CD8-positive, alpha-beta memory T cell (primary cell): ENCODE data around the gene FBXL15. TPM values are rescaled to one million over a fixed set of nuclear protein-coding genes. Genes with fewer than 3 reads are reported as not detected.

ENCODE experiments used
- CTCF ChIA-PET: fragments of 350-600 bp; sonication (Branson Sonifier 250); formaldehyde crosslinking; loops from one replicate; lab custom pipeline; 2021; ENCODE audit warnings: antibody characterized with exemption; lab: Charles Lee
- POLR2A ChIA-PET: fragments of 350-600 bp; sonication (Branson Sonifier 250); formaldehyde crosslinking; loops from one replicate; lab custom pipeline; 2021; ENCODE audit warnings: antibody characterized with exemption; lab: Charles Lee
- DNase-seq, 5 donors: peaks; one replicate each; pipeline versions ENCODE4 v3.0.0 to v3.0.0-alpha.2; 2020 to 2022; ENCODE audit warnings: mixed read lengths in 1 of 5
- H3K27ac ChIP-seq: one replicate; pipeline ENCODE4 v1.7.0; 2013; ENCODE audit warnings: low read depth, mild to moderate bottlenecking, low read length, moderate library complexity
- H3K27me3 ChIP-seq: 2 replicates; pipeline ENCODE4 v1.7.0; 2013; ENCODE audit warnings: low read length, mild to moderate bottlenecking; ENCODE audit not compliant: insufficient read depth, poor library complexity, severe bottlenecking
- H3K36me3 ChIP-seq: 2 replicates; pipeline ENCODE4 v1.7.0; 2013; ENCODE audit warnings: mild to moderate bottlenecking, low read length, moderate library complexity; ENCODE audit not compliant: insufficient read depth
- H3K4me1 ChIP-seq: 2 replicates; pipeline ENCODE4 v1.7.0; 2013; ENCODE audit warnings: mild to moderate bottlenecking, low read length, moderate library complexity; ENCODE audit not compliant: insufficient read depth
- H3K4me3 ChIP-seq: 2 replicates; pipeline ENCODE4 v1.7.0; 2013; ENCODE audit warnings: mild to moderate bottlenecking, low read length
- H3K9me3 ChIP-seq: 2 replicates; pipeline ENCODE4 v1.7.0; 2013; ENCODE audit warnings: mild to moderate bottlenecking, low read length
- H3K27ac Mint-ChIP-seq, 8 donors: one replicate each; pipeline ENCODE4 v1.8.0; 2020 to 2021; ENCODE audit warnings: mixed read lengths in 8 of 8, mild to moderate bottlenecking in 6 of 8, inconsistent platforms in 3 of 8, moderate library complexity in 3 of 8
- H3K27me3 Mint-ChIP-seq, 2 donors: one replicate each; pipeline ENCODE4 v1.8.0; 2020 to 2021; ENCODE audit warnings: mixed read lengths in 2 of 2, mild to moderate bottlenecking in 1 of 2, moderate library complexity in 1 of 2
- H3K36me3 Mint-ChIP-seq, 3 donors: one replicate each; pipeline ENCODE4 v1.8.0; 2020 to 2021; ENCODE audit warnings: mixed read lengths in 3 of 3, inconsistent platforms in 1 of 3, mild to moderate bottlenecking in 1 of 3
- H3K4me1 Mint-ChIP-seq, 3 donors: one replicate each; pipeline ENCODE4 v1.8.0; 2020 to 2021; ENCODE audit warnings: mixed read lengths in 3 of 3, inconsistent platforms in 1 of 3, mild to moderate bottlenecking in 1 of 3
- H3K4me3 Mint-ChIP-seq, 7 donors: one replicate each; pipeline ENCODE4 v1.8.0; 2020 to 2021; ENCODE audit warnings: mixed read lengths in 7 of 7, mild to moderate bottlenecking in 6 of 7, moderate library complexity in 4 of 7, inconsistent platforms in 2 of 7
- H3K9me3 Mint-ChIP-seq, 5 donors: one replicate each; pipeline ENCODE4 v1.8.0; 2020 to 2022; ENCODE audit warnings: mixed read lengths in 5 of 5, mild to moderate bottlenecking in 3 of 5, moderate library complexity in 2 of 5, inconsistent platforms in 1 of 5
- polyA plus RNA-seq: library from polyadenylated mRNA; unstranded; fragments of 300-500 nt; fragmentation: Illumina TruSeq; gene quantifications from one replicate; pipeline ENCODE4 v1.2.3, GENCODE V29; 2021
- total RNA-seq, 2 experiments: library from RNA; stranded (reverse); gene quantifications; one replicate each; pipeline ENCODE4 v1.2.3, GENCODE V29; 2021

The FBXL15 gene
- total and polyA plus RNA-seq, 3 experiments from 2014 or later = 13.5 to 33.4 (median 16.3) TPM

GRCh38 chr10:102434394-102435132 is 13.9 kb downstream of the FBXL15 start:
- H3K27ac Mint-ChIP-seq = peak overlapping the region; percentile 38 to 97 (median 82)
- no peaks in the 10 kb centered on the region for H3K27me3 ChIP-seq
- H3K27ac ChIP-seq = peak overlapping the region; percentile 60
- H3K36me3 ChIP-seq = no peaks in the 10 kb centered on the region
- peaks cover 0 to 10% of the 10 kb centered on the region in 2 donors for H3K27me3 Mint-ChIP-seq
- H3K4me1 ChIP-seq = peaks cover 50% of the 10 kb centered on the region
- H3K36me3 Mint-ChIP-seq = peaks cover 0 to 5% (median 0%) of the 10 kb centered on the region in 3 donors
- ChIA-PET POLR2A (interaction anchor here (0.6 to 3.2 kb wide), 3 partner anchors 13 to 68 kb away, joined by 3 to 45 read pairs (median 4); partner anchors contain the start of gene FBXL15), CTCF (interaction anchor here (1.0 to 4.8 kb wide), 5 partner anchors 14 to 204 kb away, joined by 3 to 20 read pairs (median 4); partner anchors contain the start of genes FBXL15 and NFKB2)
- peak overlapping the region; percentile 49 for H3K4me3 ChIP-seq
- H3K9me3 ChIP-seq = no peaks in the 10 kb centered on the region
- DNase-seq = no peak
- peak overlapping the region; percentile 30 to 85 (median 76) for H3K4me3 Mint-ChIP-seq
- peaks cover 34 to 57% (median 50%) of the 10 kb centered on the region in 3 donors for H3K4me1 Mint-ChIP-seq
- H3K9me3 Mint-ChIP-seq = no peaks in the 10 kb centered on the region

GRCh38 chr10:102435133-102435497 is 14.5 kb downstream of the FBXL15 start:
- CTCF ChIA-PET = interaction anchor here (0.9 to 4.8 kb wide), 6 partner anchors 9 to 266 kb away, joined by 3 to 20 read pairs (median 4); partner anchors contain the start of genes FBXL15 and NFKB2
- Mint-ChIP-seq H3K27me3 (peaks cover 0 to 10% of the 10 kb centered on the region in 2 donors), H3K4me3 (peak overlapping the region; percentile 73 to 88 (median 80)), H3K36me3 (peaks cover 0 to 5% (median 0%) of the 10 kb centered on the region in 3 donors), H3K9me3 (no peaks in the 10 kb centered on the region), H3K27ac (peak overlapping the region; percentile 72 to 97 (median 82)), H3K4me1 (peaks cover 34 to 57% (median 50%) of the 10 kb centered on the region in 3 donors)
- Histone ChIP-seq H3K4me1 (peaks cover 50% of the 10 kb centered on the region), H3K36me3 (no peaks in the 10 kb centered on the region), H3K4me3 (peak overlapping the region; percentile 49), H3K9me3 (no peaks in the 10 kb centered on the region), H3K27ac (peak overlapping the region; percentile 60), H3K27me3 (no peaks in the 10 kb centered on the region)
- POLR2A ChIA-PET = interaction anchor here (0.5 to 1.5 kb wide), 3 partner anchors 16 to 36 kb away, joined by 4 to 5 read pairs (median 4); partner anchors contain the start of gene C10orf95
- DNase-seq = no peak

- H3K9me3 Mint-ChIP-seq = no peaks in the 10 kb centered on the region
- H3K27me3 ChIP-seq = no peaks in the 10 kb centered on the region
These were observed 15.0 kb downstream of the FBXL15 start for GRCh38 chr10:102435529-102436233.

GRCh38 chr10:102436312-102436711 is 15.7 kb downstream of the FBXL15 start:
- Histone ChIP-seq H3K9me3 (no peaks in the 10 kb centered on the region), H3K36me3 (no peaks in the 10 kb centered on the region), H3K27me3 (no peaks in the 10 kb centered on the region), H3K27ac (peak overlapping the region; percentile 59), H3K4me3 (peak overlapping the region; percentile 73), H3K4me1 (peaks cover 50% of the 10 kb centered on the region)
- Mint-ChIP-seq H3K27me3 (peaks cover 0 to 10% of the 10 kb centered on the region in 2 donors), H3K36me3 (peaks cover 0 to 5% (median 0%) of the 10 kb centered on the region in 3 donors), H3K27ac (peak overlapping the region in 7 of 8 donors; percentile 71 to 97 (median 79)), H3K4me1 (peaks cover 34 to 54% (median 50%) of the 10 kb centered on the region in 3 donors), H3K9me3 (no peaks in the 10 kb centered on the region), H3K4me3 (peak overlapping the region; percentile 73 to 88 (median 80))
- ChIA-PET POLR2A (interaction anchor here (1.3 to 1.5 kb wide), 2 partner anchors 13 to 15 kb away, joined by 4 to 5 read pairs; partner anchors contain the start of gene C10orf95), CTCF (interaction anchor here (0.6 to 4.8 kb wide), 4 partner anchors 12 to 42 kb away, joined by 3 to 20 read pairs (median 8); partner anchors contain the start of genes FBXL15 and NFKB2)
- no peak for DNase-seq

More at GRCh38 chr10:102435529-102436233, 15.0 kb downstream of the FBXL15 start:
- Mint-ChIP-seq H3K36me3 (peaks cover 0 to 5% (median 0%) of the 10 kb centered on the region in 3 donors), H3K27ac (peak overlapping the region; percentile 72 to 97 (median 85)), H3K4me1 (peaks cover 34 to 54% (median 50%) of the 10 kb centered on the region in 3 donors), H3K4me3 (peak overlapping the region; percentile 73 to 88 (median 80)), H3K27me3 (peaks cover 0 to 10% of the 10 kb centered on the region in 2 donors)
- ChIA-PET POLR2A (interaction anchor here (0.5 to 1.5 kb wide), 2 partner anchors 15 to 37 kb away, joined by 4 to 5 read pairs; partner anchors contain the start of gene C10orf95), CTCF (interaction anchor here (0.6 to 4.8 kb wide), 7 partner anchors 10 to 266 kb away, joined by 3 to 20 read pairs (median 3); partner anchors contain the start of genes FBXL15 and NFKB2)
- no peaks in the 10 kb centered on the region for H3K9me3 ChIP-seq
- H3K27ac ChIP-seq = peak overlapping the region; percentile 60
- DNase-seq = peak in 1 of 5 donors; percentile 34
- no peaks in the 10 kb centered on the region for H3K36me3 ChIP-seq
- peaks cover 50% of the 10 kb centered on the region for H3K4me1 ChIP-seq
- peak overlapping the region; percentile 73 for H3K4me3 ChIP-seq

- peaks cover 42% of the 10 kb centered on the region for H3K4me1 ChIP-seq
- ChIA-PET CTCF (interaction anchor here (1.1 to 2.8 kb wide), 2 partner anchors 16 to 39 kb away, joined by 3 to 13 read pairs; partner anchors contain the start of gene FBXL15), POLR2A (interaction anchor here (1.3 kb wide), 1 partner anchor 12 kb away, joined by 4 read pairs; no protein-coding TSS in a partner anchor)
- peaks cover 0 to 9% of the 10 kb centered on the region in 2 donors for H3K27me3 Mint-ChIP-seq
- H3K4me3 ChIP-seq = no peak overlapping the region
- no peak overlapping the region for H3K27ac ChIP-seq
- H3K36me3 ChIP-seq = no peaks in the 10 kb centered on the region
- no peaks in the 10 kb centered on the region for H3K9me3 Mint-ChIP-seq
- DNase-seq = no peak
- peak overlapping the region in 5 of 7 donors; percentile 4 to 74 (median 36) for H3K4me3 Mint-ChIP-seq
- H3K36me3 Mint-ChIP-seq = peaks cover 0 to under 1% (median 0%) of the 10 kb centered on the region in 3 donors
- no peaks in the 10 kb centered on the region for H3K27me3 ChIP-seq
- peaks cover 24 to 45% (median 42%) of the 10 kb centered on the region in 3 donors for H3K4me1 Mint-ChIP-seq
- H3K27ac Mint-ChIP-seq = peak overlapping the region in 1 of 8 donors; percentile 61
- no peaks in the 10 kb centered on the region for H3K9me3 ChIP-seq
These were observed 16.9 kb downstream of the FBXL15 start for GRCh38 chr10:102437515-102437914.

GRCh38 chr10:102438374-102438773 is 17.7 kb downstream of the FBXL15 start:
- H3K36me3 ChIP-seq = no peaks in the 10 kb centered on the region
- no peaks in the 10 kb centered on the region for H3K27me3 ChIP-seq
- H3K27ac Mint-ChIP-seq = peak overlapping the region in 2 of 8 donors; percentile 21 to 50
- H3K36me3 Mint-ChIP-seq = no peaks in the 10 kb centered on the region
- H3K4me1 ChIP-seq = peaks cover 35% of the 10 kb centered on the region
- no peaks in the 10 kb centered on the region for H3K9me3 Mint-ChIP-seq
- H3K27me3 Mint-ChIP-seq = peaks cover 0 to 8% of the 10 kb centered on the region in 2 donors
- ChIA-PET CTCF (interaction anchor here (1.1 to 2.8 kb wide), 3 partner anchors 10 to 39 kb away, joined by 3 to 13 read pairs (median 3); partner anchors contain the start of gene FBXL15), POLR2A (interaction anchor here (0.7 kb wide), 1 partner anchor 84 kb away, joined by 10 read pairs; no protein-coding TSS in a partner anchor)
- H3K4me3 Mint-ChIP-seq = no peak overlapping the region
- peaks cover 22 to 39% (median 37%) of the 10 kb centered on the region in 3 donors for H3K4me1 Mint-ChIP-seq
- no peak for DNase-seq
- no peaks in the 10 kb centered on the region for H3K9me3 ChIP-seq
- no peak overlapping the region for H3K27ac ChIP-seq
- H3K4me3 ChIP-seq = no peak overlapping the region

- ChIA-PET CTCF (no interaction called here), POLR2A (no interaction called here)
- H3K4me3 Mint-ChIP-seq = no peak overlapping the region
- H3K27ac Mint-ChIP-seq = no peak overlapping the region
- DNase-seq = no peak
- H3K27me3 Mint-ChIP-seq = peaks cover 0 to 2% of the 10 kb centered on the region in 2 donors
- peaks cover 7 to 10% (median 9%) of the 10 kb centered on the region in 3 donors for H3K4me1 Mint-ChIP-seq
- Histone ChIP-seq H3K27ac (no peak overlapping the region), H3K4me1 (peaks cover 6% of the 10 kb centered on the region), H3K27me3 (no peaks in the 10 kb centered on the region), H3K4me3 (no peak overlapping the region), H3K9me3 (no peaks in the 10 kb centered on the region), H3K36me3 (no peaks in the 10 kb centered on the region)
- peaks cover 0 to 2% (median 0%) of the 10 kb centered on the region in 3 donors for H3K36me3 Mint-ChIP-seq
- H3K9me3 Mint-ChIP-seq = no peaks in the 10 kb centered on the region
These were observed 24.2 kb downstream of the FBXL15 start for GRCh38 chr10:102444851-102445250.
